Activated CD8-positive, alpha-beta memory T cell treated with anti-CD3 and anti-CD28 coated beads for 36 hours (primary cell): ENCODE results near the gene SIGLEC8. TPM values are rescaled to one million over a fixed set of nuclear protein-coding genes. Genes with fewer than 3 reads are reported as not detected.
"Not testable (repeated sequence)": the region's sequence is repeated elsewhere in the genome, so short reads cannot be mapped to it uniquely, and the experiment has no call there.

ENCODE experiments used
- CTCF ChIA-PET: fragments of 350-600 bp; sonication (Branson Sonifier 250); formaldehyde crosslinking; loops from one replicate; lab custom pipeline; 2021; ENCODE audit warnings: antibody characterized with exemption; lab: Charles Lee
- POLR2A ChIA-PET: fragments of 350-600 bp; sonication (Branson Sonifier 250); formaldehyde crosslinking; loops from one replicate; lab custom pipeline; 2021; ENCODE audit warnings: antibody characterized with exemption; lab: Charles Lee
- total RNA-seq, 2 experiments: library from RNA; stranded (reverse); gene quantifications; one replicate each; pipeline ENCODE4 v1.2.3, GENCODE V29; 2021

SIGLEC8 gene
- not detected for total RNA-seq

DNA sequence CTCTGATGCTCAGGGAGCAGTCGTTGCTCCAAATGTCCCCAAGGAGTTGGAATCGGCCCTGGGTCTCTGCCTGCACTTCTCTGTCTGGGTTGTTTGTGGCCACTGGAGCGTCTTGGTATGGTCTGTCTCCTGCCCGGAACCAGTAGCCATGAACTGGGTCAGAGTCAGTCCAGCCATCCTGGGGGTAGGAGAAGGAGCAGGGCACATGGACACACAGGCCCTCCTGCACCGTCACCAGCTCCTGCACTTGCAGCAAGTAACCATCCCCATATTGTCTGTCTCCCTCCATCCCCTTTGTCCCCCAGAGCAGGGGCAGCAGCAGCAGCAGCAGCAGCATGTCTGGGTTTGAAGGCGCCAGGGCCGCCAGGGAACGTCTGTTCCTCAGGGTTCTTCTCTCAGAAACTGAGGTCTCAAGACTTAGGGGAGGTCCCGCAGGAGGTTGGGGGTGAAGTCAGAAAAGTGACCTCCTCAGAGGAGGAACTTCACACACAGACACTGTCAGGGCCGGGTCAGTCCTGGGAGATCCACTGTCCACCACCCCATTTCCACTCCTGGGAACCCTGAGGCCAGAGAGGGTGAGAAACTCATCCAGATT, at the start of gene SIGLEC8:
Gene SIGLEC8, minus strand, starts transcription at position 404 of the 595 bp plus-strand sequence. Its CDS starts 67 bp downstream, at position 337.
- ChIA-PET CTCF (no interaction called here), POLR2A (no interaction called here)

DNA sequence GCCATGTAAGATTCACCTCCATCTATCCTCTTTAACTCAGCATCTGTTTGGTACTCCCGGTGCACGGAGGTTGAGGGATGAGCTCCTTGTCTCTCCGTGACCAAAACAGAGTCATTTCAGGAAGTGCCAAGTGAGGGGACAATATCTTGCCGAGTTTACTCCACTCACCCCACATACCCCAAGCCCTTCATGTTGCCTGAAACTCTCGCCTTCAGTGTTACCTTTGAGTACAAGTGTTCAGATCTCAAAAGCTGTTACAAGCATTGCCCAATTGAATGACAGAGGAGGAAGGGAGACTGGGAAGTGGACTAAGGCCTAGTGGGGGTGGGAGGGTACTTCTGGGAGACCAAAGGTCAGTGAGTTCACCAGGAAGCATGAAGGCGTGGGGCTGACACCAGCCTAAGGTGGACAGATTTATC, 49.4 kb upstream of the SIGLEC8 start:
- POLR2A ChIA-PET = no interaction called here
- CTCF ChIA-PET = no interaction called here

- ChIA-PET CTCF (no interaction called here), POLR2A (no interaction called here)
Observed at GRCh38 chr19:51507192-51507591, 48.9 kb upstream of the SIGLEC8 start.

GRCh38 chr19:51505904-51506303, 47.6 kb upstream of the SIGLEC8 start:
- ChIA-PET POLR2A (no interaction called here), CTCF (interaction anchor here (1.6 to 2.0 kb wide), 2 partner anchors 8 to 33 kb away, joined by 4 to 5 read pairs; no protein-coding TSS in a partner anchor)

GRCh38 chr19:51503896-51504295, 45.6 kb upstream of the SIGLEC8 start:
- POLR2A ChIA-PET = no interaction called here
- CTCF ChIA-PET = interaction anchor here (1.5 kb wide), 1 partner anchor 153 kb away, joined by 4 read pairs; no protein-coding TSS in a partner anchor

GRCh38 chr19:51503286-51503817, 45.1 kb upstream of the SIGLEC8 start:
- CTCF ChIA-PET = interaction anchor here (1.5 kb wide), 1 partner anchor 31 kb away, joined by 4 read pairs; no protein-coding TSS in a partner anchor
- POLR2A ChIA-PET = no interaction called here

DNA sequence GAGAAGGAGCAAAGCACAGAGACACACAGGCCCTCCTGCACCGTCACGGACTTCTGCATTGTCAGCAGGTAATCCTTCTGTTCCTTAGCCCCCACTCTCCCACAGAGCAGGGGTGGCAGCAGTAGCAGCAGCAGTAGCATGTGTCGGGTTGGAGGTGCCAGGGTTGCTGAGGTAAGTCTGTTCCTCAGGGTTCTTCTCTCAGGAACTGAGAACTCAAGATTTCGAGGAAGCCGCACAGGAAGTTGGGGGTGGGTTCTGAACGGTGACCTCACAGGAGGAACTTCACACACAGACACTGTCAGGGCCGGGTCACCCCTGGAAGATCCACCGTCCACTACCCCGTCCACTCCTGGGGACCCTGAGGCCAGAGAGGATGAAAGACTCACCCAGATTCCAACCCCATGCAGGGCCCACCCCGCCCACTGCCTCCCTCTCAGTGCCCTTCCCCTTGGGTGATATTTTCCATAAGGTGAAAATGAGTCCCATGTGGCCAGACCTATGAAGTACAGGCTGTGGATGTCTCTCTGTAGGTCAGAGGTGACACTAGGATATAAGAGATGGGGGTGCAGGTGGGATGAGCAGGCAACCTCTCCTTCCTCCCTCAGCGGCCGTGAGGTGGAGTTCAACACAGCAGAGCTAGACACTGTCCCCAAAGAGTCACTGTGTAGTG, 43.5 kb upstream of the SIGLEC8 start, which contains the start of gene SIGLEC12:
Gene SIGLEC12, minus strand, starts transcription at position 207 of the 670 bp plus-strand sequence. Its CDS starts 67 bp downstream, at position 140.
- ChIA-PET POLR2A (no interaction called here), CTCF (interaction anchor here (1.5 kb wide), 1 partner anchor 29 kb away, joined by 4 read pairs; no protein-coding TSS in a partner anchor)

GRCh38 chr19:51500931-51501330, 42.7 kb upstream of the SIGLEC8 start:
- CTCF ChIA-PET, POLR2A ChIA-PET: not testable (repeated sequence)

- CTCF ChIA-PET = interaction anchor here (1.5 kb wide), 1 partner anchor 76 kb away, joined by 4 read pairs; no protein-coding TSS in a partner anchor
- POLR2A ChIA-PET = no interaction called here
Observed at GRCh38 chr19:51497666-51498065, 39.4 kb upstream of the SIGLEC8 start.

DNA sequence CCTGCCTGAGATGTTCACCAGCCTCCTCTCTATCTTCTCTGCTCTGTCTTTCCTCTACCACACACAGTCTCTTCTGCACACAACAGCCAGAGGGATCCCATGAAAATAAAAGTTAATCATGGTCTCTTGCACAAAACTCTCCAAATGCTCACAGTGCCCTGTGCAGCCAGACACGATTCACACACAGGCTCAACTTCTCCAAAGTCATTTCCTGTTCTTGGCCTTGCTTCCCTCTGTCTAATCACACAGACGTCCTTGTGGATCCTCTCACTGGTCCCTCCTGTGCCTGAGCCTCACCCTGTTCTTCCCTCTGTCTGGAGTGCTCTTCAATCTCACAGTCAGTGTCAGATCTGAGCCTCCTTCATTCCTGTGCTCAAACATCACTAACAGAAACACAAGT, 35.5 kb upstream of the SIGLEC8 start:
- ChIA-PET CTCF (interaction anchor here (1.0 kb wide), 1 partner anchor 21 kb away, joined by 3 read pairs; no protein-coding TSS in a partner anchor), POLR2A (no interaction called here)

DNA sequence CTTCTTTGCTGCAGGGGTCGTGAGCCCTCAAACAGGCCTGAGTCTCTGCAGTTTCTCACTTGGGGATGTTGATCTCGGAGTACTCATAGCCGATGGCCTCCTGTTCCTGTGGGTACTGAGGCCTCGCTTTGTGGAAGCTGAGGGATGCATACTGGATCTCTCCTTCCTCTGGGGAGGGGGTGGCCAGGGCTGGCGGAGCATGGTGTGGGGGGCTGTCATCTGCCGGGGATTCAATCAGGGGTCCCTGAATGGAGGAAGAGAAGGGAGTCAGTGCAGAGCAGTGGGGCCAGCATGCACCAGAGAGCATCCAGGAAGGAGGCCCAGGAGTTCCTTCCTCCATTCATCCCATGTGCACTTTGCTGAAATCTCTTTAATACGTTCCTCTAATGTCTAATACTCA, 33.3 kb upstream of the SIGLEC8 start:
- CTCF ChIA-PET = no interaction called here
- POLR2A ChIA-PET = no interaction called here

- ChIA-PET CTCF (no interaction called here), POLR2A (no interaction called here)
Observed at GRCh38 chr19:51490676-51491075, 32.4 kb upstream of the SIGLEC8 start.

- CTCF ChIA-PET = interaction anchor here (0.7 to 1.1 kb wide), 2 partner anchors 13 to 91 kb away, joined by 3 read pairs; no protein-coding TSS in a partner anchor
- POLR2A ChIA-PET = no interaction called here
Observed at GRCh38 chr19:51489113-51489512, 30.9 kb upstream of the SIGLEC8 start.

GRCh38 chr19:51488491-51488890, 30.2 kb upstream of the SIGLEC8 start:
- POLR2A ChIA-PET = no interaction called here
- CTCF ChIA-PET = interaction anchor here (0.7 to 1.1 kb wide), 2 partner anchors 13 to 90 kb away, joined by 3 read pairs; no protein-coding TSS in a partner anchor

GRCh38 chr19:51485960-51486660, 27.9 kb upstream of the SIGLEC8 start:
- ChIA-PET POLR2A (no interaction called here), CTCF (interaction anchor here (0.8 kb wide), 1 partner anchor 29 kb away, joined by 3 read pairs; no protein-coding TSS in a partner anchor)

GRCh38 chr19:51480590-51480989, 22.3 kb upstream of the SIGLEC8 start:
- ChIA-PET CTCF (interaction anchor here (0.6 to 3.1 kb wide), 3 partner anchors 8 to 80 kb away, joined by 3 to 10 read pairs (median 3); no protein-coding TSS in a partner anchor), POLR2A (interaction anchor here (0.6 kb wide), 1 partner anchor 85 kb away, joined by 3 read pairs; no protein-coding TSS in a partner anchor)

- ChIA-PET POLR2A (no interaction called here), CTCF (interaction anchor here (0.6 to 1.6 kb wide), 5 partner anchors 35 to 111 kb away, joined by 3 to 6 read pairs (median 3); partner anchors contain the start of gene CLDND2)
Observed at GRCh38 chr19:51479531-51480331, 21.5 kb upstream of the SIGLEC8 start.
